HG03175 (cell line): ENCODE results near the gene TMOD3.
"Not testable (repeated sequence)": the region's sequence is repeated elsewhere in the genome, so short reads cannot be mapped to it uniquely, and the experiment has no call there.

Experiments used
- ATAC-seq: cut with Tn5 transposase; IDR thresholded peaks from one replicate; pipeline ENCODE4 v1.9.1; 2021; ENCODE audit warnings: mild to moderate bottlenecking, moderate library complexity; ENCODE audit not compliant: unreplicated experiment

The TMOD3 gene

GRCh38 chr15:51861557-51862359 lies 32.3 kb downstream of the TMOD3 start:
- no peak for ATAC-seq

GRCh38 chr15:51863131-51863530 lies 33.7 kb downstream of the TMOD3 start:
- ATAC-seq: no peak

GRCh38 chr15:51864408-51865056 lies 35.1 kb downstream of the TMOD3 start:
- ATAC-seq: no peak

- ATAC-seq: no peak
Measured at GRCh38 chr15:51865317-51865716, 35.9 kb downstream of the TMOD3 start.

- no peak for ATAC-seq
Measured at GRCh38 chr15:51866161-51866560, 36.7 kb downstream of the TMOD3 start.

GRCh38 chr15:51866751-51867150 lies 37.3 kb downstream of the TMOD3 start:
- no peak for ATAC-seq

GRCh38 chr15:51869060-51869421 lies 39.6 kb downstream of the TMOD3 start:
- no peak for ATAC-seq

- ATAC-seq: no peak
Measured at GRCh38 chr15:51870774-51871173, 41.3 kb downstream of the TMOD3 start.

- ATAC-seq: no peak
Measured at GRCh38 chr15:51874751-51875644, 45.5 kb downstream of the TMOD3 start.

- ATAC-seq: no peak
Measured at GRCh38 chr15:51876169-51876568, 46.7 kb downstream of the TMOD3 start.

- no peak for ATAC-seq
Measured at GRCh38 chr15:51878446-51879386, 49.3 kb downstream of the TMOD3 start.

GRCh38 chr15:51879555-51879954 lies 50.1 kb downstream of the TMOD3 start:
- ATAC-seq: no peak

- ATAC-seq: no peak
Measured at GRCh38 chr15:51883271-51883837, 53.9 kb downstream of the TMOD3 start.

- ATAC-seq: no peak
Measured at GRCh38 chr15:51884041-51884440, 54.6 kb downstream of the TMOD3 start.

- no peak for ATAC-seq
Measured at GRCh38 chr15:51884517-51885236, 55.2 kb downstream of the TMOD3 start.

GRCh38 chr15:51885758-51886157 lies 56.3 kb downstream of the TMOD3 start:
- not testable (repeated sequence) for ATAC-seq

- no peak for ATAC-seq
Measured at GRCh38 chr15:51887887-51888592, 58.6 kb downstream of the TMOD3 start.

- no peak for ATAC-seq
Measured at GRCh38 chr15:51888593-51889195, 59.2 kb downstream of the TMOD3 start.
